HK-2 (cell line): ENCODE measurements around the gene GSN.

Source experiments
- DNase-seq: peaks from one replicate; pipeline ENCODE4 v3.0.0-alpha.2; 2018; ENCODE audit not compliant: unreplicated experiment

The GSN gene

DNA sequence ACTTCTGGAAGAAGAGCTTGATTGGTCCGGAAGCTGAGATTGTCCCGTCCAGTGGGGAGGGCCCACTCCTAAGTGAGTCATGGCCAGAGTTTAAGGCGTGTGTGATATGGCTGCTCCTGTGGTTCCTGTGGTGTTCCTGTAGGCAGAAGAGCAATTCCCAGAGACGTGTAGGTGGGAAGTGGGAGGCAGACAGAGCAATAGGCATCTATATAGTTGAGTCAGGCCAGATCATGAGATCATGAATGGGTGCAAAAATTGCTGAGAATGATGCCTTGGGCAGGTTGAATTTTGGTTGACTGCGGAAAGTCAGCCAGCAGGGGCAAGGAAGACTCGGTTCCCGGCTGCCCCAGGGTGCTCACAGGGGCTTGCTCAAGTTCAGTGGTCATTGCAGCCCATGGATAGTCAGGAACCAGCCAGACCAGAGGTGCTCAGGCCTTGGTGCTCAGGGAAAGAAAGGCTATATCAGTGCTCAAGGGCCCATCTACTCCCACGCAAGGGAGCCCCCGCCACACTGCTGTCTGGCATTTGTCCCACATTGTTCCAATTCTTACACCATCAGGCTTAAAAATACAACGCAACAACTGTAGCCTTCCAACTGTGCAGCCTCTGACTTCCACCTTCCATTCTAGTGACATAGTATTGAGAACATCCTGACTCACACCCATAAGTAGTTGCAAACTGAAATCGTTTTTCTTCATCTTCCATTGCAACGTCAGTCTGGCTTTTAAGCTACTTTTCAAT is 21.0 kb upstream of the GSN start:
- no peak for DNase-seq

DNA sequence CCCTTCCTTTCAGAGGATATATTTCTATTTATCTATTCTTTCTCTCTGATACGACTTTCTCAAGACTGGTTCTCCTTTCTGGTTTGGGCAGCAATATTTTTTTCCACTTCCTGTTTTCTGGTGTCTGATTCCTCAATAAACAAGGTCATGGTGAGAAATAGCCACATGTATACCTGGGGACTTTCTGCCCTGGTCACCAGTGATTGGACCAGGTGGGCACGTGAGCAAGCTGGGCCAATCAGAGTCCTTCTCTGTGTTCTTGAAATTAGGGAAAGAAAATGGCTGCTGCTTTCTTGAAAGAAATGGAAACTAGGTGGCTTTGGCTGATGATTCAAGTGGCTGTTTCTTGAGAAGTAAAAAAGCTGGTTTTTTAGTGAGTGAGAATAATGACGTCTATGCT is 18.4 kb upstream of the GSN start:
- no peak for DNase-seq

DNA sequence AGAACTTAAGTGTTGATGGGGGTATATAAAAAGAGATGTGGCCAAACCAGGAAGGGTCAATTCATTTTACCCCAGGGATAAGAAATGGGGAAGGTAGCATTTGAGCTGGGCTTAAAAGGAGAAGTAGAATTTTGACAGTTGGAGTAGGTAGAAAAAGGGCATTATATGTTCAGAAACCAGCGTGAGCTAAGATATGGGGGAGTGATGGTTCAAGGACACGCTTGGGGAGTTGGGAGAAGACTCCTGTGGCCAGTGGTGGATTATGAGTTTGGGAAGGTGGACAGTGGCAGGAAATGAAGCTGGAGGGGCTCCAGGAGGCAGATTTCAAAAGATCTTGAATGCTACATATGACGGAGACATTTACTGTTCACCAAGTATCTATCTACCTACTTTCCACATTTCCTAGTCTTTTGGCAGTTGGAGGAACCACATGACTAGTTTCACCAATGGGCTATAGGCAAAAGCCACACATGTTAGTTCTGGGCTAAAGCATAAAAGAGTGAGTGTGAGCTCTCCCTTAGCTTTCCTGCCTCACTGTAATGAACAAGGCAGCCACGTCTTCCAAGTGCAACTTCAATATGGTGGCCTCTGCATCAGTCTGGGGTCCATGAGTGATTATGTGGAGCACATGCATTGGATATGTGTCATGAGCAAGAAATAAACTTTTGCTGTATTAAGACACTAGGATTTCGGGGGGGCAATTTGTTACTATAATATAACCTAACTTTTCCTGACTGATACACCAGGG is 15.7 kb upstream of the GSN start:
- DNase-seq: no peak

DNA sequence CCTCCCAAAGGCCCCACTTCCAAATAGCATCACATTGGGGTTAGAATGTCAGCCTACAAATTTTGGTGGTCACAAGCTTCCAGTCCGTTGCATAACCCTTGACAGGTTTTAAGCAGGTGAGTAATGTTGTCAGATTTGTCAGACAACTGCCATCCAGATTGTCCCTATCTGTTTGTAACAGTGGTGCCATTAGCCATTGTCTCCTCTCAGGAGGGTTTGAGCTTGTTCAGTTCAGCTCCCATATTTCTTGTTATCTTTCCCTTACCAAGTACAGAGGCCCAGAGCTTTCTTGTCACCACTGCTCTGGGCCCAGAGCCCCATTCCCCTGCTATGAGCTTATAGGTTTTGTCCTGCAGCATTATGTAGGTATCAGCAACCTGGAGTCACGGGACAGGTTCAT is 14.8 kb upstream of the GSN start:
- no peak for DNase-seq

GRCh38 chr9:121253821-121254501 is 14.0 kb upstream of the GSN start:
- no peak for DNase-seq

- no peak for DNase-seq
These were observed 8.5 kb upstream of the GSN start for GRCh38 chr9:121259498-121259897.

- DNase-seq: no peak
These were observed 8.0 kb upstream of the GSN start for GRCh38 chr9:121259935-121260334.

- DNase-seq: no peak
These were observed 7.4 kb upstream of the GSN start for GRCh38 chr9:121260457-121261106.

GRCh38 chr9:121261107-121261460 is 6.9 kb upstream of the GSN start:
- peak; percentile 22 for DNase-seq

- DNase-seq: no peak
These were observed 6.2 kb upstream of the GSN start for GRCh38 chr9:121261755-121262154.

DNA sequence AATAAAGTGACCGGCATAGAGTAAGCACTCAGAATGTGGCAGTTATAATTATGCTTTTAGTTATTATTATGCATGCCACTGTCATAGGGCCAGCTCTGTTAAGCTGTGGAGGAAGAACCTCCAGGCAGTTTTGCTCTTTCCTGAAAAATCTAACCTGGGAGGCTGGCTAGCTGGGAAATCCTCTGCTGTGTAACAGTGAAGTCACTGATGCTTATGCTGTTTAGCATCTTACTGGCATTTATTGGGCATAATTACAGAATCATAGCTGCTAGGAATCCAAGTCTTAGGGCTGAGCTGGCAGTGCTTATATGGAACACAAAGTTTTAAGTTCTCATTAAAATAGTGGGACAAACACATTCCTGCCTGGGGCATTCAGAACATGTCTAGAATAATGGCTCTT is 5.5 kb upstream of the GSN start:
- no peak for DNase-seq

- DNase-seq: no peak
These were observed 5.0 kb upstream of the GSN start for GRCh38 chr9:121262953-121263352.

- DNase-seq: no peak
These were observed 1.6 kb upstream of the GSN start for GRCh38 chr9:121266356-121266755.

DNA sequence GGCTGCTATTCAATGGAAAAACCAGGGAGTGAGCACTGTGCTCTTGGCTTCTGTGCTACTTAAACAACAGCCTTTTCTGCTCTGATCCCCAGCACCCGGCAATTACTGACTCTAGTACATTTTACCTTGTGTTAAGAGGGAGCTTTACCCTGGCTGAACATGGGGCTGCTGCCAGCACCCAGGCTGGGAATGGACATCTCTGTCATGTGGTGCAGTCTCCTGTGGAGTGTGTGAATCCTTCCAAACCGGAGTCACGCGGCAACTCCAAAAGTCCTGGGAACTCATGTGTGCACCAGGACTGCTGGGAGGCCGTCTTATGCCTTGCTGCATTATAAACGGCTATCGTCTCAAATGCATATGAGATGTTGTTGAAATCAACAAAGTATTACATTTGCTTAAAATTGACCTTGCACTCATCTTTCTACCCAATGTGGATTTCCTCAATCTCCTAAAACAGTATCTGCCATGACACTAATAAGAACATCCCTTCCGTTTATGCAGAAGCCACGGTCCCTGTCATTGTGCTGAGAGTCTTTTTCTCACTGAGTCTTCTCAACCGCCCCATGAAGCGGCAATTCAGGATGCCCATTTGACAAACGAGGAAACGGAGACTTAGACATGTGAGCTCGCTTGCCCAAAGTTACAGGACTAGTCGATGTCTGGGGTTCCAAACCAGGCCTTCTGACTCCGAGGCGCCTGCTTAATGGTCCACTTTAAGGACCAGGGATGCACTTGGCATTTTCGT is 884 bp upstream of the GSN start:
- no peak for DNase-seq

DNA sequence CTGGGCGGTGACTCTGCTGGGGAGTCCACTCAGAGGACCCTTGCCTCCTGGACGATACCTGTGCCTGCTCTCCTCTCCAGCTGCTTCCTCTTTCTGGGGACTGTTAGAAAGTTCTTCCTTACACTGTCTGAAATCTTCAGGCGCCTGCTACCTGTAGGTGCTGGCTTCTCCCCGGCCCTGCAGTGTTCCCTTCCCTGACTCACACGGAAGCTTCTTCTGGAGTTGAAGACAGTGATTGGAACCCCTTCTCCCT is 562 bp downstream of the GSN start:
- no peak for DNase-seq

DNA sequence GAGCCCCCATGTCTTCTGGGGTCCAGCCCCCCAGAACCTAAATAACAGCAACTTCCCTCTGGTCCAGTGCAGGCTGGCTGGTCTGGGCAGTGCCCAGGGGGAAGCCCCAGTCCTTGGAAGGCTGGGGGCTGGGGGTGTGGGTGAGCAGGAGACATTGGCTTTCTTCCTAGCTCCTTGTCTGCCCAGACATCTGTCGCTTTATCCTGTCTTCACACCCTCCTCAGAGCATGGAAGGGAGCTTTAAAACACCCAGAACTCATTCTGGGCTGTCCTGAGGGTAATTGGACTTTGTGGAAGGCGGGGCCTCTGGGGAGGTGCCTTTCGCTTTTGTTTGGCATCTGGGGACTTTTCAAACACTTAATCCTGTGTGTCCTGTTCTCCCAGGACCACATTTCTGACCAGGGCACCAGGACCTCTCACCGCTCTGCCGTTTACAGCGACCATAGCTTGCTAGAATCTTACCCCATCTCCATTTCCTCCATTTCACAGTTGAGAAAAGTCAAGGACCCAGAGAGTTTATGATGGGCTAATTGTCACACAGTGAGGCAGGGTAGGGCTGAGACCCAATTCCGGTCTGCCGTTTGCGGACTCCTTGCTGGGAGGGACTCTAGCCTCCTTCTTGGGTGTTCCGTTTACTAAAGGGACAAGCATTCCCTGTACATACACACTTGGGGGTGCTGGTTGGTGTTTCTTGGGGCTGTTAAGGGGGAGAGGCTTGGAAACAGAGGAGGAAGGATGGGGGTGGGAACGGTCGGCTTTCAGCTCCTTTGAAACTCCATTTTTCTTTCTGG is 1.1 kb downstream of the GSN start:
- DNase-seq: no peak

GRCh38 chr9:121269642-121270254 is 1.8 kb downstream of the GSN start:
- no peak for DNase-seq

DNA sequence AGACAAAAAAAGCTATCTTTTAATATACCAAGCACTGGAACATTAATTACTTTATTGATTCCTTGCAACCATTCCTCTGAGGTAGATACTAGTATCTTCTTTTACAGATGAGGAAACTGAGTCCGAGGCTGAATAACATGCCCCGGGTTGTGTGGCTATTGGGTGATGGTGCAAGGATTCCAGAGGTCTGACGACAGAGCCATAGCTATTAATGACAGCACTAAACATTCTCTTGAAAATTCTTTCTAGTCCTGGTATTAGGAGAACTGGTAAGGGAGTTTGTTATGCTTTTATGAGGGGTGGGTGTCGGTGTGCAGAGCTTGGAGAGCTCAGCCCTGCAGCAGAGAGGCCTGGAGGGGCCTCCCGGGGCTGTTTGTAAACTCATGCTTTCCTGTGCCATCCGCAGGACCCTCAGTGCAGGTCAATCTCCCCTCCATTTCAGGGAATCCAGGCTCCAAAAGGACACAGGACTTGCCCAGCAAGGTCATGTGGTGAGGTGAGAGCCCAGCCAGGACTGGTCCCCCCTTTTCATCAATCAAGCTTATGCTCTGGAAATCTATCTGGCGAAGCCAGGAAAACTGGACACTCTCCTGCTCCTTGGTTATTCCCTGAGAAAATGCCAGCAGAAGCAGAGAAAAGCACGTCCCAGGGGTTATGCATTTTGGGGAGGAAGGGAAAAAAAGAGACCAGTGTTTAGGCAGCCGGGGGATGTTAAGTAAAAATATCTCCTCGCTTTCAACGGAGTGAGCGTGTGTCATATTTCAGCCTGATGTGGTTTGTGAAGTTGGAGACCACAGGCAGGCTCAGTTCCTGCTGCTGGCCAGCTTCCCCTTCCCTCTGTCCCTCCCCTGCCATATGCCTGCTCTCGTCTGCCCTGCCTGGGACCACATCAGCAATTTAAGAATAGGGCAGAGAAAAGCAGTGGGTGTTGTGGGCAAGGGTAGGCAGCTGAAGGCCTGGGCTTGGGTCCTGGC is 3.7 kb downstream of the GSN start:
- no peak for DNase-seq

GRCh38 chr9:121272401-121272948 is 4.5 kb downstream of the GSN start:
- DNase-seq: no peak
